Neural cell (in vitro differentiated cells): ENCODE results near the gene LGR4. TPM values are rescaled to one million over a fixed set of nuclear protein-coding genes. Genes with fewer than 3 reads are reported as not detected.

ENCODE experiments used
- H2AFZ ChIP-seq: fragments of 200-600, 300-800 bp; sonication (generic), shearing (Covaris generic); 2 replicates; pipeline ENCODE4 v1.6.0; 2014; ENCODE audit warnings: low read depth, mild to moderate bottlenecking, antibody characterized with exemption, low read length, moderate library complexity
- H3F3A ChIP-seq: fragments of 200-600 bp; shearing (Covaris generic); 2 replicates; pipeline ENCODE4 v1.6.1; 2016; ENCODE audit warnings: mild to moderate bottlenecking, moderate library complexity, mixed read lengths, antibody characterized with exemption, low read length; ENCODE audit not compliant: insufficient read depth, poor library complexity, severe bottlenecking
- H3K27ac ChIP-seq: fragments of 200-600, 300-800 bp; sonication (generic), shearing (Covaris generic); 2 replicates; pipeline ENCODE4 v1.5.1; 2014; ENCODE audit warnings: mild to moderate bottlenecking, low read length, moderate library complexity
- H3K27me3 ChIP-seq: fragments of 300-800, 200-600 bp; sonication (generic), shearing (Covaris generic); 2 replicates; pipeline ENCODE4 v1.6.0; 2014; ENCODE audit warnings: mild to moderate bottlenecking, low read depth, low read length, moderate library complexity; ENCODE audit not compliant: insufficient read depth
- H3K36me3 ChIP-seq: fragments of 300-800, 200-600 bp; sonication (generic), shearing (Covaris generic); 2 replicates; pipeline ENCODE4 v1.5.1; 2014; ENCODE audit warnings: mild to moderate bottlenecking, antibody characterized with exemption, low read length, moderate library complexity; ENCODE audit not compliant: insufficient read depth
- H3K4me2 ChIP-seq: fragments of 300-800, 200-600 bp; sonication (generic), shearing (Covaris generic); 2 replicates; pipeline ENCODE4 v1.6.0; 2014; ENCODE audit warnings: mild to moderate bottlenecking, low read length
- H3K4me3 ChIP-seq: fragments of 300-800, 200-600 bp; sonication (generic), shearing (Covaris generic); 2 replicates; pipeline ENCODE4 v1.5.1; 2014; ENCODE audit warnings: mild to moderate bottlenecking, low read length, moderate library complexity
- H3K79me2 ChIP-seq: fragments of 200-600 bp; shearing (Covaris generic); replicated peaks from 2 replicates; pipeline ENCODE4 v1.6.0; 2014; ENCODE audit warnings: mild to moderate bottlenecking, low read length, moderate library complexity; ENCODE audit not compliant: insufficient read depth
- H3K9ac ChIP-seq: fragments of 300-800, 200-600 bp; sonication (generic), shearing (Covaris generic); 2 replicates; pipeline ENCODE4 v1.6.1; 2016; ENCODE audit warnings: mild to moderate bottlenecking, low read length, mixed read lengths
- H3K9me2 ChIP-seq: fragments of 200-600 bp; shearing (Covaris generic); 2 replicates; pipeline ENCODE4 v1.6.1; 2016; ENCODE audit warnings: mild to moderate bottlenecking, low read length, mixed read lengths; ENCODE audit not compliant: insufficient read depth
- H3K9me3 ChIP-seq: fragments of 200-600, 300-800 bp; sonication (generic), shearing (Covaris generic); 2 replicates; pipeline ENCODE4 v1.6.1; 2016; ENCODE audit warnings: mild to moderate bottlenecking, mixed run types, low read length, moderate library complexity, mixed read lengths
- H4K20me1 ChIP-seq: fragments of 200-600 bp; shearing (Covaris generic); 2 replicates; pipeline ENCODE4 v1.6.1; 2016; ENCODE audit warnings: mild to moderate bottlenecking, mixed run types; ENCODE audit not compliant: insufficient read depth
- EP300 ChIP-seq: fragments of 450-650 bp; conservative IDR thresholded peaks from 2 replicates; pipeline ENCODE4 v1.6.1; 2014; ENCODE audit warnings: antibody characterized with exemption, mild to moderate bottlenecking, moderate library complexity; ENCODE audit not compliant: poor library complexity, severe bottlenecking
- EZH2 ChIP-seq: fragments of 200-600, 300-800 bp; shearing (Covaris generic), sonication (generic); IDR thresholded peaks from 2 replicates; pipeline ENCODE4 v1.6.1; 2014; ENCODE audit warnings: antibody characterized with exemption, low read length, borderline replicate concordance, mild to moderate bottlenecking; ENCODE audit not compliant: insufficient read depth, poor library complexity, severe bottlenecking
- MXI1 ChIP-seq: fragments of 450-650 bp; conservative IDR thresholded peaks from 2 replicates; pipeline ENCODE4 v1.6.1; 2014; ENCODE audit warnings: antibody characterized with exemption, mild to moderate bottlenecking; ENCODE audit not compliant: poor library complexity, severe bottlenecking
- POLR2AphosphoS5 ChIP-seq: IDR thresholded peaks from 2 replicates; pipeline ENCODE4 v1.6.1; 2012
- RAD21 ChIP-seq: fragments of 450-650 bp; conservative IDR thresholded peaks from 2 replicates; pipeline ENCODE4 v1.6.1; 2014; ENCODE audit warnings: antibody characterized with exemption, mild to moderate bottlenecking, moderate library complexity
- REST ChIP-seq: IDR thresholded peaks from 2 replicates; pipeline ENCODE4 v1.6.1; 2012; ENCODE audit warnings: borderline replicate concordance
- SMC3 ChIP-seq: fragments of 450-650 bp; conservative IDR thresholded peaks from 2 replicates; pipeline ENCODE4 v1.6.1; 2014; ENCODE audit warnings: antibody characterized with exemption, mild to moderate bottlenecking, moderate library complexity; ENCODE audit not compliant: poor library complexity
- TAF1 ChIP-seq: IDR thresholded peaks from 2 replicates; pipeline ENCODE4 v1.6.1; 2012; ENCODE audit warnings: low read depth
- polyA plus RNA-seq: library from polyadenylated mRNA; depleted of rRNA; stranded (reverse); fragments of >200 nt; gene quantifications from 2 replicates; pipeline ENCODE4 v1.2.3, GENCODE V29; 2014
- TF ChIP-seq, protein P1 (sequence below): fragments of 450-650 bp; IDR thresholded peaks from 2 replicates; pipeline ENCODE4 v1.5.1; 2014; ENCODE audit warnings: antibody characterized with exemption, mild to moderate bottlenecking, moderate library complexity; ENCODE audit not compliant: poor library complexity, severe bottlenecking

The LGR4 gene
- polyA plus RNA-seq, 1 donor from 2014 or later = 11.2 TPM

GRCh38 chr11:27420722-27421572 is 51.6 kb downstream of the LGR4 start:
- Histone ChIP-seq H3K4me2 (no peak overlapping the region), H4K20me1 (no peaks in the 10 kb centered on the region)

GRCh38 chr11:27420217-27420616 is 52.4 kb downstream of the LGR4 start:
- Histone ChIP-seq H3K27ac (no peak overlapping the region), H2AFZ (no peak overlapping the region), H3K79me2 (peaks cover 32% of the 10 kb centered on the region), H3K9me2 (no peaks in the 10 kb centered on the region), H4K20me1 (no peaks in the 10 kb centered on the region), H3K27me3 (no peaks in the 10 kb centered on the region), H3K4me2 (no peak overlapping the region), H3K36me3 (no peaks in the 10 kb centered on the region), H3F3A (no peaks in the 10 kb centered on the region), H3K4me3 (no peak overlapping the region), H3K9me3 (no peaks in the 10 kb centered on the region), H3K9ac (no peak overlapping the region)
- TF ChIP-seq EP300 (no peak), EZH2 (no peak), REST (no peak), MXI1 (no peak), TAF1 (no peak), SMC3 (no peak), RAD21 (no peak)

More at GRCh38 chr11:27420722-27421572, 51.6 kb downstream of the LGR4 start:
- H3K4me3 ChIP-seq = no peak overlapping the region
- H3F3A ChIP-seq = no peaks in the 10 kb centered on the region
- H2AFZ ChIP-seq = no peak overlapping the region
- TF ChIP-seq EP300 = no peak
- TF ChIP-seq REST = no peak
- TF ChIP-seq POLR2AphosphoS5 = no peak
- no peak for TF ChIP-seq EZH2
- no peak for TF ChIP-seq SMC3
- no peak for TF ChIP-seq TAF1
- TF ChIP-seq, protein P1, sequence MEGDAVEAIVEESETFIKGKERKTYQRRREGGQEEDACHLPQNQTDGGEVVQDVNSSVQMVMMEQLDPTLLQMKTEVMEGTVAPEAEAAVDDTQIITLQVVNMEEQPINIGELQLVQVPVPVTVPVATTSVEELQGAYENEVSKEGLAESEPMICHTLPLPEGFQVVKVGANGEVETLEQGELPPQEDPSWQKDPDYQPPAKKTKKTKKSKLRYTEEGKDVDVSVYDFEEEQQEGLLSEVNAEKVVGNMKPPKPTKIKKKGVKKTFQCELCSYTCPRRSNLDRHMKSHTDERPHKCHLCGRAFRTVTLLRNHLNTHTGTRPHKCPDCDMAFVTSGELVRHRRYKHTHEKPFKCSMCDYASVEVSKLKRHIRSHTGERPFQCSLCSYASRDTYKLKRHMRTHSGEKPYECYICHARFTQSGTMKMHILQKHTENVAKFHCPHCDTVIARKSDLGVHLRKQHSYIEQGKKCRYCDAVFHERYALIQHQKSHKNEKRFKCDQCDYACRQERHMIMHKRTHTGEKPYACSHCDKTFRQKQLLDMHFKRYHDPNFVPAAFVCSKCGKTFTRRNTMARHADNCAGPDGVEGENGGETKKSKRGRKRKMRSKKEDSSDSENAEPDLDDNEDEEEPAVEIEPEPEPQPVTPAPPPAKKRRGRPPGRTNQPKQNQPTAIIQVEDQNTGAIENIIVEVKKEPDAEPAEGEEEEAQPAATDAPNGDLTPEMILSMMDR = no peak
- TF ChIP-seq MXI1 = no peak
- TF ChIP-seq RAD21 = no peak
- no peaks in the 10 kb centered on the region for H3K36me3 ChIP-seq
- H3K79me2 ChIP-seq = peaks cover 32% of the 10 kb centered on the region
- no peak overlapping the region for H3K27ac ChIP-seq
- no peak overlapping the region for H3K9ac ChIP-seq
- H3K27me3 ChIP-seq = no peaks in the 10 kb centered on the region
- H3K9me3 ChIP-seq = no peaks in the 10 kb centered on the region
- H3K9me2 ChIP-seq = no peaks in the 10 kb centered on the region
